Caki2 (cell line): ENCODE data around the gene ODAD2. TPM values are rescaled to one million over a fixed set of nuclear protein-coding genes. Genes with fewer than 3 reads are reported as not detected.

ENCODE experiments used
- DNase-seq: peaks from one replicate; pipeline ENCODE4 v3.0.0-alpha.2; 2015; ENCODE audit warnings: low read depth
- in situ Hi-C: cut with HindIII; loops from 2 replicates; pipeline ENCODE4 v1.10.0; 2016; ENCODE audit warnings: low sequenced_read_pairs, low pct_unique_long_range_greater_than_20kb, mixed read lengths
- total RNA-seq: library from RNA; depleted of rRNA; stranded (reverse); fragments of >200 nt; shearing (Covaris generic); gene quantifications from 2 replicates; pipeline ENCODE4 v1.2.3, GENCODE V29; 2014; ENCODE audit warnings: low replicate concordance

ODAD2 gene
- total RNA-seq, 1 experiment from 2014 or later = 0.30 TPM

- no peak for DNase-seq
- in situ Hi-C loops = no loop called here
Observed at GRCh38 chr10:27801171-27801785, 197.6 kb downstream of the ODAD2 start.

- in situ Hi-C loops = no loop called here
- no peak for DNase-seq
Observed at GRCh38 chr10:27799046-27799445, 199.8 kb downstream of the ODAD2 start.

GRCh38 chr10:27794157-27794556, 204.7 kb downstream of the ODAD2 start:
- in situ Hi-C loops = no loop called here
- DNase-seq = no peak

- in situ Hi-C loops = no loop called here
- DNase-seq = no peak
Observed at GRCh38 chr10:27792216-27792615, 206.7 kb downstream of the ODAD2 start.

GRCh38 chr10:27784272-27784671, 214.6 kb downstream of the ODAD2 start:
- in situ Hi-C loops = no loop called here
- no peak for DNase-seq

GRCh38 chr10:27783660-27784059, 215.2 kb downstream of the ODAD2 start:
- in situ Hi-C loops = no loop called here
- peak; percentile 39 for DNase-seq

GRCh38 chr10:27779462-27780015, 219.3 kb downstream of the ODAD2 start:
- DNase-seq = no peak
- in situ Hi-C loops = no loop called here

- DNase-seq = no peak
- in situ Hi-C loops = no loop called here
Observed at GRCh38 chr10:27774831-27775230, 224.0 kb downstream of the ODAD2 start.

GRCh38 chr10:27771231-27771630, 227.6 kb downstream of the ODAD2 start:
- DNase-seq = no peak
- in situ Hi-C loops = no loop called here

- in situ Hi-C loops = no loop called here
- no peak for DNase-seq
Observed at GRCh38 chr10:27770181-27770580, 228.7 kb downstream of the ODAD2 start.
